Fibroblast of lung (primary cell): ENCODE measurements around the gene PCDH9.

Experiments used
- CTCF ChIP-seq, 2 donors: IDR thresholded peaks in 1 of 2; conservative IDR thresholded peaks in 1 of 2; 1 replicate in 1 of 2; 2 replicates in 1 of 2; pipeline ENCODE4 v1.5.1; 2011 to 2012; ENCODE audit warnings: low read length in 2 of 2, control low read depth in 1 of 2, inconsistent platforms in 1 of 2, low read depth in 1 of 2, mild to moderate bottlenecking in 1 of 2
- EZH2 ChIP-seq: IDR thresholded peaks from 2 replicates; pipeline ENCODE4 v1.5.1; 2012; ENCODE audit warnings: low read length, control low read depth, mild to moderate bottlenecking; ENCODE audit errors: missing control alignments

GRCh38 chr13:66994097-66994496 lies 236.0 kb downstream of the PCDH9 start:
- TF ChIP-seq CTCF (conservative IDR thresholded peaks at IDR 0.05 in 1 of 2, IDR thresholded peaks at IDR 0.05 in 1 of 2; ENCODE audit: low read depth in 1 of 2, low read length in 2 of 2) (peak; percentile 45 to 76), EZH2 (no peak)
